ENCODE measurements around the gene TMED7. TPM values are rescaled to one million over a fixed set of nuclear protein-coding genes. Genes with fewer than 3 reads are reported as not detected.

The TMED7 gene
- total RNA-seq, 4 donors from 2014 or later, result 33.0 to 155 (median 80.2) TPM

DNA sequence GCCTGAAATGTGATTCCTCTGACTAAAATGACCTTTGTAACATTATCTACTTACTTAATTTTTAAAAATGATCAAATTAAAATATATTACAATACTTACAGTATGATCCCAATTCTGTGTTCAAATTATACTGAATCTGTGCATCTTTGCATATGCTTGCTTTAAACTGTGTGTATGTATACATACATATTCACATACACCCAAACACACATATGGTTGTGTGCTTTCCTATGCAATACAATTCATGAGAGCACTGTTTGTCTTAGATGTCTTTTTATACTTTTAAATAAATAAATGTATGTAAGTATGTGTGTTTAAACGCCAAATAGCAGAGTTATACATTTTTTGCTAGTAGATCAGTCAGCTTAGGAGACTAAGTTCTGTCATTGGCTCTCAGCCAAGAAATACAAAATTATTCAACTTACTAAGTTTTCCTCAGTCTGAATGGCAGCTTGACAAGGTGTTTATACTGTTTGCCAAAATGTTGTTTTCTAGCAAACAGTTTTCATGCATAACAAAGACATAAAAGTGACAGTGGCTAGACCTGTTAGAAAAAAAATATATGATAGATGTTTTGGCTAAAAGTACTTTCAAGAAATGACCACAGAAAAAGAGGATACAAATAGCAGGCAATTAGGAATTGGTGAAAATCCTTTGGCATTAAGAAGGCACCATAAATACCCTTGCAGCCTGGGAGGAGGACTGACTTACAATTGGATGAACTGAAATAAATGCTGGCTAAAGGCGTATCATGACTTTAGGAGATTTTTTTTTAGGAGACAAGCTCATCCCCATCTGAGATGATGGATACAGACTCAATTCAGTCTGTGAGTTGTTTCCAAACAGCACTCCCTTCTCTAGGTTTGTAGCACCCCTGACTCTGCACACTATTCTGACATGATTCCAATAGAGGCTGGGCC is 31.4 kb downstream of the TMED7 start:
- H3K27me3 ChIP-seq, result no peaks in the 10 kb centered on the region
- no peaks in the 10 kb centered on the region for H3K36me3 ChIP-seq
- no peaks in the 10 kb centered on the region for H3K4me1 ChIP-seq
- no peak overlapping the region for H3K27ac ChIP-seq
- intact Hi-C loops (cut with DNase I; ENCODE audit: low total_unique reads), result no loop called here
- DNase-seq, result no peak
- H3K4me3 ChIP-seq, result no peak overlapping the region
- H3K9me3 ChIP-seq, result no peaks in the 10 kb centered on the region
- no peak for TF ChIP-seq POLR2A (IDR thresholded peaks at IDR 0.05)
- TF ChIP-seq, protein P1, sequence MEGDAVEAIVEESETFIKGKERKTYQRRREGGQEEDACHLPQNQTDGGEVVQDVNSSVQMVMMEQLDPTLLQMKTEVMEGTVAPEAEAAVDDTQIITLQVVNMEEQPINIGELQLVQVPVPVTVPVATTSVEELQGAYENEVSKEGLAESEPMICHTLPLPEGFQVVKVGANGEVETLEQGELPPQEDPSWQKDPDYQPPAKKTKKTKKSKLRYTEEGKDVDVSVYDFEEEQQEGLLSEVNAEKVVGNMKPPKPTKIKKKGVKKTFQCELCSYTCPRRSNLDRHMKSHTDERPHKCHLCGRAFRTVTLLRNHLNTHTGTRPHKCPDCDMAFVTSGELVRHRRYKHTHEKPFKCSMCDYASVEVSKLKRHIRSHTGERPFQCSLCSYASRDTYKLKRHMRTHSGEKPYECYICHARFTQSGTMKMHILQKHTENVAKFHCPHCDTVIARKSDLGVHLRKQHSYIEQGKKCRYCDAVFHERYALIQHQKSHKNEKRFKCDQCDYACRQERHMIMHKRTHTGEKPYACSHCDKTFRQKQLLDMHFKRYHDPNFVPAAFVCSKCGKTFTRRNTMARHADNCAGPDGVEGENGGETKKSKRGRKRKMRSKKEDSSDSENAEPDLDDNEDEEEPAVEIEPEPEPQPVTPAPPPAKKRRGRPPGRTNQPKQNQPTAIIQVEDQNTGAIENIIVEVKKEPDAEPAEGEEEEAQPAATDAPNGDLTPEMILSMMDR (IDR thresholded peaks at IDR 0.05), result no peak

DNA sequence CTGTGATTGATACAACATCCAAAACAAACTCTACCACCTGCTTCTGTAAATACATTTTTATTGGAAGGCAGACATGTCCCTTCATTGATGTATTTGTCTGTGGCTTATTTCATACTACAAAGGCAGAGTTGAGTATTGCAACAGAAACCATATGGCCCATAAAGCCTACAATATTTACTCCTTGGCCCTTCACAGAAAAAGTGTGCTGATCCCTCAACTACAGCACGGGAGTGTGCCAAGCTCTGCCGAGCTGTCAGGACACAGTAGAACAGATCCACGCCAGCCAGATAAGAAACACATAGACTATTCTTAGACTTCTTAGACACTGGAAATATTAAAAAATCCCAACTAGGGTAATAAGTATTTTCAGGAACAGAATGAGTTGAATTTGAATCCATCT is 36.8 kb downstream of the TMED7 start:
- H3K36me3 ChIP-seq, result no peaks in the 10 kb centered on the region
- H3K27me3 ChIP-seq, result no peaks in the 10 kb centered on the region
- no peak for DNase-seq
- no peak for TF ChIP-seq POLR2A (IDR thresholded peaks at IDR 0.05)
- TF ChIP-seq, protein P1 (IDR thresholded peaks at IDR 0.05), result no peak
- intact Hi-C loops (cut with DNase I; ENCODE audit: low total_unique reads), result no loop called here
- H3K4me1 ChIP-seq, result no peaks in the 10 kb centered on the region
- H3K27ac ChIP-seq, result no peak overlapping the region
- no peak overlapping the region for H3K4me3 ChIP-seq
- H3K9me3 ChIP-seq, result no peaks in the 10 kb centered on the region

DNA sequence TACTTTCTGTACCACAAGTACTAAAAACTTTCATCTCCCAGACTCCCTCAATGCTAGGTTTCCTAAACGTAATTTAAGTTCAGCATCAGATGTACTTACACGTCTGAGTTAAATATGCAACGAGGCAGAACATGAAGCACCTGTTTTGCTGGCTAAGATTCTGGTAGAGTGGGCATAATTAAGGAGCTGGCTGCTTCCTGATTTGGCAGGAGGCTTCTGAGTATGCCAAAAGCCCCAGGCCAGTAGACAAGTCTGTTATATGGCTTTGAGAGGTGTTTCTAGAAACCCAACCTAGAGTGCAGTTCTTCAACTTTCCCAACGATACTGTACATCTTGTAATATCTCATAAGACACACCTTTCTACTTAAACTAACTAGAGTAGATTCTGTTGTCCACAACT is 37.2 kb downstream of the TMED7 start:
- Histone ChIP-seq H3K4me1 (no peaks in the 10 kb centered on the region), H3K9me3 (no peaks in the 10 kb centered on the region), H3K27me3 (no peaks in the 10 kb centered on the region), H3K27ac (no peak overlapping the region), H3K36me3 (no peaks in the 10 kb centered on the region), H3K4me3 (no peak overlapping the region)
- intact Hi-C loops (cut with DNase I; ENCODE audit: low total_unique reads), result no loop called here
- no peak for DNase-seq
- TF ChIP-seq POLR2A (IDR thresholded peaks at IDR 0.05), result no peak
- TF ChIP-seq, protein P1 (IDR thresholded peaks at IDR 0.05), result no peak

DNA sequence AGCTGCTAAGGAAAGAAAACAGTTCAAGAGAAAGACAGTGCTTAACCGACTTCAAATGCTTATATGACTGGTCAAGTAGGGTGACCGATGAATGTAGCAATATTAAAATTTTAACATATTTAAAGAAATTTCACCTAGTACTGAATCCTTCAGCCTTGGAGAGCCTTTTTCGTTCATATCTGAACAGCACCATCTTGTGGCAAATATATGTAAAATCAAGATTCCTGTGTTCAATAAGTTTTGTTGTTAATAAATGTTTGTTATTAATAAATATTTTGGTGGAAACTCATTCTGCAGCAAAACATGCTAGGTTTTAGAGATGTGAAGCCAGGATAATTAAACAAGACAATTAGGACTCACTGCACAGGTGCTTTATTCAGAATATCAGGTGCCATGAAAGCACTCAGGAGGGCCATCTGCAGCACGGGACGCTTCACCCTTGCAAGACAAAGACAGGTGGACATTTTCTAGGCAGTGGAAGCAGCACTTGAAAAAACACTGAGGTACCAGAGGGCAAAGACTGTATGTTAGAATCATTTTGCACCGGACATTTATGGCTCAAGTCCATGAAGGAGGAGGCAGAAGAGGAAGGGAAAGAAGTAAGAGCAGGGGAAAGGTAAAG is 39.2 kb downstream of the TMED7 start:
- TF ChIP-seq, protein P1 (IDR thresholded peaks at IDR 0.05), result peak; percentile 35 to 71 (median 51)
- TF ChIP-seq POLR2A (IDR thresholded peaks at IDR 0.05), result no peak
- Histone ChIP-seq H3K4me3 (no peak overlapping the region), H3K9me3 (no peaks in the 10 kb centered on the region), H3K4me1 (no peaks in the 10 kb centered on the region), H3K27ac (no peak overlapping the region), H3K36me3 (no peaks in the 10 kb centered on the region), H3K27me3 (no peaks in the 10 kb centered on the region)
- intact Hi-C loops (cut with DNase I; ENCODE audit: low total_unique reads), result loop anchor here (2.0 kb wide), 1 partner anchor 276 kb away; no protein-coding TSS in a partner anchor
- no peak for DNase-seq

DNA sequence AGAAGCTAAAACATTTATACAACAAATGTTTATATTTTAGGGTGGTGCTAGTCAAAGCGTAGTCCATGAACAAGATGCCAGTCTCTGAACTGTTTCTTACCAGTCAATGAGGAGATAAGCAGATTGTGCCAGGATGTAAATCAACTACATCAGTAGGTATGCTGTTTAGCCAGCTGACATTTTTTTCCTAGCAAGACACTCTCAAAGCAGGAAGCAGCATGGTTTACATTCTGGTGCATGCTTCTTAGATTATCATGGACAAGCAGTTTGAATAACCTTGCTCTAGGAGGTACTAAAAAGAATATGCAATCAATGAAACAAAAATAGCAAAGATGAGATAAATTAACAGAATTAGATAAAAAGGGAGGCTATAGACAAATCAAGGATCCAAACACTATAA is 40.6 kb downstream of the TMED7 start:
- intact Hi-C loops (cut with DNase I; ENCODE audit: low total_unique reads), result no loop called here
- Histone ChIP-seq H3K4me3 (no peak overlapping the region), H3K9me3 (no peaks in the 10 kb centered on the region), H3K27me3 (no peaks in the 10 kb centered on the region), H3K36me3 (no peaks in the 10 kb centered on the region), H3K4me1 (no peaks in the 10 kb centered on the region), H3K27ac (no peak overlapping the region)
- DNase-seq, result no peak
- TF ChIP-seq, protein P1 (IDR thresholded peaks at IDR 0.05), result no peak
- no peak for TF ChIP-seq POLR2A (IDR thresholded peaks at IDR 0.05)

Data from uterus (tissue), 4 donors.